ENCODE measurements around the gene STK38. TPM values are rescaled to one million over a fixed set of nuclear protein-coding genes. Genes with fewer than 3 reads are reported as not detected.

STK38 gene
- total and polyA plus RNA-seq, 2 donors (not counting 1 experiment from before 2014, with no cell fraction given), result 26.9 to 42.6 TPM

- H3K9ac ChIP-seq (ENCODE audit: insufficient read depth, low read length), result no peak overlapping the region
- H4K20me1 ChIP-seq (ENCODE audit: control insufficient read depth, extremely low read depth, insufficient read depth, low read length), result no peaks in the 10 kb centered on the region
- no peak for TF ChIP-seq EZH2 (IDR thresholded peaks at IDR 0.05; ENCODE audit: low read length, missing control alignments)
- TF ChIP-seq, protein P1, sequence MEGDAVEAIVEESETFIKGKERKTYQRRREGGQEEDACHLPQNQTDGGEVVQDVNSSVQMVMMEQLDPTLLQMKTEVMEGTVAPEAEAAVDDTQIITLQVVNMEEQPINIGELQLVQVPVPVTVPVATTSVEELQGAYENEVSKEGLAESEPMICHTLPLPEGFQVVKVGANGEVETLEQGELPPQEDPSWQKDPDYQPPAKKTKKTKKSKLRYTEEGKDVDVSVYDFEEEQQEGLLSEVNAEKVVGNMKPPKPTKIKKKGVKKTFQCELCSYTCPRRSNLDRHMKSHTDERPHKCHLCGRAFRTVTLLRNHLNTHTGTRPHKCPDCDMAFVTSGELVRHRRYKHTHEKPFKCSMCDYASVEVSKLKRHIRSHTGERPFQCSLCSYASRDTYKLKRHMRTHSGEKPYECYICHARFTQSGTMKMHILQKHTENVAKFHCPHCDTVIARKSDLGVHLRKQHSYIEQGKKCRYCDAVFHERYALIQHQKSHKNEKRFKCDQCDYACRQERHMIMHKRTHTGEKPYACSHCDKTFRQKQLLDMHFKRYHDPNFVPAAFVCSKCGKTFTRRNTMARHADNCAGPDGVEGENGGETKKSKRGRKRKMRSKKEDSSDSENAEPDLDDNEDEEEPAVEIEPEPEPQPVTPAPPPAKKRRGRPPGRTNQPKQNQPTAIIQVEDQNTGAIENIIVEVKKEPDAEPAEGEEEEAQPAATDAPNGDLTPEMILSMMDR (conservative IDR thresholded peaks at IDR 0.05 in 1 of 2, IDR thresholded peaks at IDR 0.05 in 1 of 2; ENCODE audit: low read depth in 1 of 2, low read length in 2 of 2), result no peak
- no peak overlapping the region for H3K27ac ChIP-seq (ENCODE audit: insufficient read depth, low read length)
- peaks cover 15% of the 10 kb centered on the region for H3K79me2 ChIP-seq (ENCODE audit: control insufficient read depth, insufficient read depth, low read length)
- H3K9me3 ChIP-seq (ENCODE audit: control insufficient read depth, insufficient read depth, low read depth, low read length), result no peaks in the 10 kb centered on the region
- no peak overlapping the region for H3K4me2 ChIP-seq (ENCODE audit: extremely low read depth, insufficient read depth, low read length)
- H3K36me3 ChIP-seq (ENCODE audit: control insufficient read depth, insufficient read depth, low read length), result no peaks in the 10 kb centered on the region
- no peak overlapping the region for H2AFZ ChIP-seq (ENCODE audit: low read length)
- H3K4me1 ChIP-seq (ENCODE audit: control insufficient read depth, extremely low read depth, insufficient read depth, low read length), result no peaks in the 10 kb centered on the region
- DNase-seq (ENCODE audit: low read depth in 2 of 2), result no peak
- no peaks in the 10 kb centered on the region for H3K27me3 ChIP-seq (ENCODE audit: control insufficient read depth, insufficient read depth, low read length)
- no peak overlapping the region for H3K4me3 ChIP-seq (replicated peaks in 1 of 4; ENCODE audit: control extremely low read depth in 1 of 4, insufficient read depth in 1 of 4, low read depth in 3 of 4, low read length in 4 of 4)
These were observed 78.1 kb downstream of the STK38 start for GRCh38 chr6:36469148-36469661.

- H3K4me1 ChIP-seq (ENCODE audit: control insufficient read depth, extremely low read depth, insufficient read depth, low read length), result no peaks in the 10 kb centered on the region
- no peak for DNase-seq (ENCODE audit: low read depth in 2 of 2)
- no peak overlapping the region for H3K9ac ChIP-seq (ENCODE audit: insufficient read depth, low read length)
- H2AFZ ChIP-seq (ENCODE audit: low read length), result no peak overlapping the region
- H3K9me3 ChIP-seq (ENCODE audit: control insufficient read depth, insufficient read depth, low read depth, low read length), result no peaks in the 10 kb centered on the region
- no peak for TF ChIP-seq EZH2 (IDR thresholded peaks at IDR 0.05; ENCODE audit: low read length, missing control alignments)
- TF ChIP-seq, protein P1 (conservative IDR thresholded peaks at IDR 0.05 in 1 of 2, IDR thresholded peaks at IDR 0.05 in 1 of 2; ENCODE audit: low read depth in 1 of 2, low read length in 2 of 2), result no peak
- no peak overlapping the region for H3K27ac ChIP-seq (ENCODE audit: insufficient read depth, low read length)
- H3K4me2 ChIP-seq (ENCODE audit: extremely low read depth, insufficient read depth, low read length), result no peak overlapping the region
- no peaks in the 10 kb centered on the region for H3K27me3 ChIP-seq (ENCODE audit: control insufficient read depth, insufficient read depth, low read length)
- H3K36me3 ChIP-seq (ENCODE audit: control insufficient read depth, insufficient read depth, low read length), result no peaks in the 10 kb centered on the region
- H3K79me2 ChIP-seq (ENCODE audit: control insufficient read depth, insufficient read depth, low read length), result peaks cover 21% of the 10 kb centered on the region
- H3K4me3 ChIP-seq (replicated peaks in 1 of 4; ENCODE audit: control extremely low read depth in 1 of 4, insufficient read depth in 1 of 4, low read depth in 3 of 4, low read length in 4 of 4), result no peak overlapping the region
- H4K20me1 ChIP-seq (ENCODE audit: control insufficient read depth, extremely low read depth, insufficient read depth, low read length), result no peaks in the 10 kb centered on the region
These were observed 79.7 kb downstream of the STK38 start for GRCh38 chr6:36467625-36468024.

DNA sequence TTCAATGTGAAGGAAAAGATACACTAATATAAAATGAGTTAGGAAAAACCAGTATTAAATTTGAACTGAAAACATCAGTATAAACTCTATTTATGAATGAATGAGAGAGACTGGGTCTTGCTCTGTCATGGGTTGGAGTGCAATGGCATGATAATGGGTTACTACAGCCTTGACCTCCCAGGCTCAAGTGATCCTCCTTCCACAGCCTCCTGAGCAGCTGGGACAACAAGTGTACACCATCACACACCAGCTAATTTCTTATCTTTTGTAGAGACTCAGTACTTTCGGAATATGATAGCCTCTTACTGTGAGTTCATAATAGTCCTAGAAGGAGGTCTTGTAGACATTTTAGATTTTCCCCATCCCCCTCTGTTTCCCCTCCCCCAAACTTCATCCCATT is 83.0 kb downstream of the STK38 start:
- no peak for DNase-seq (ENCODE audit: low read depth in 2 of 2)
- Histone ChIP-seq H3K36me3 (ENCODE audit: control insufficient read depth, insufficient read depth, low read length) (no peaks in the 10 kb centered on the region), H4K20me1 (ENCODE audit: control insufficient read depth, extremely low read depth, insufficient read depth, low read length) (no peaks in the 10 kb centered on the region), H2AFZ (ENCODE audit: low read length) (no peak overlapping the region), H3K4me3 (replicated peaks in 1 of 4; ENCODE audit: control extremely low read depth in 1 of 4, insufficient read depth in 1 of 4, low read depth in 3 of 4, low read length in 4 of 4) (no peak overlapping the region), H3K4me1 (ENCODE audit: control insufficient read depth, extremely low read depth, insufficient read depth, low read length) (no peaks in the 10 kb centered on the region), H3K4me2 (ENCODE audit: extremely low read depth, insufficient read depth, low read length) (no peak overlapping the region), H3K9ac (ENCODE audit: insufficient read depth, low read length) (no peak overlapping the region), H3K9me3 (ENCODE audit: control insufficient read depth, insufficient read depth, low read depth, low read length) (no peaks in the 10 kb centered on the region), H3K27me3 (ENCODE audit: control insufficient read depth, insufficient read depth, low read length) (no peaks in the 10 kb centered on the region), H3K27ac (ENCODE audit: insufficient read depth, low read length) (no peak overlapping the region), H3K79me2 (ENCODE audit: control insufficient read depth, insufficient read depth, low read length) (peaks cover 28% of the 10 kb centered on the region)
- no peak for TF ChIP-seq EZH2 (IDR thresholded peaks at IDR 0.05; ENCODE audit: low read length, missing control alignments)
- TF ChIP-seq, protein P1 (conservative IDR thresholded peaks at IDR 0.05 in 1 of 2, IDR thresholded peaks at IDR 0.05 in 1 of 2; ENCODE audit: low read depth in 1 of 2, low read length in 2 of 2), result no peak
